GM19372 (cell line): ENCODE data around the gene COBL.

Experiments used
- ATAC-seq: cut with Tn5 transposase; IDR thresholded peaks from one replicate; pipeline ENCODE4 v1.9.1; 2021; ENCODE audit warnings: mild to moderate bottlenecking, low read depth, moderate library complexity; ENCODE audit not compliant: unreplicated experiment

COBL gene

GRCh38 chr7:51316666-51317581 lies at the start of gene COBL:
TSS of gene COBL (minus strand) at chr7:51316809. CDS start at chr7:51316633, 176 bp downstream.
- no peak for ATAC-seq

GRCh38 chr7:51366172-51366728 lies 49.6 kb upstream of the COBL start:
- no peak for ATAC-seq

- ATAC-seq: no peak
Observed at GRCh38 chr7:51357821-51358220, 41.2 kb upstream of the COBL start.

- no peak for ATAC-seq
Observed at GRCh38 chr7:51356849-51357516, 40.4 kb upstream of the COBL start.

- ATAC-seq: no peak
Observed at GRCh38 chr7:51354897-51355296, 38.3 kb upstream of the COBL start.

GRCh38 chr7:51354434-51354833 lies 37.8 kb upstream of the COBL start:
- no peak for ATAC-seq

- no peak for ATAC-seq
Observed at GRCh38 chr7:51352174-51353100, 35.8 kb upstream of the COBL start.

GRCh38 chr7:51351661-51352060 lies 35.1 kb upstream of the COBL start:
- no peak for ATAC-seq

GRCh38 chr7:51350546-51350896 lies 33.9 kb upstream of the COBL start:
- ATAC-seq: no peak

- no peak for ATAC-seq
Observed at GRCh38 chr7:51349820-51350545, 33.4 kb upstream of the COBL start.

GRCh38 chr7:51346126-51346525 lies 29.5 kb upstream of the COBL start:
- ATAC-seq: no peak

- no peak for ATAC-seq
Observed at GRCh38 chr7:51344406-51345138, 28.0 kb upstream of the COBL start.

GRCh38 chr7:51340936-51341335 lies 24.3 kb upstream of the COBL start:
- ATAC-seq: no peak

- ATAC-seq: no peak
Observed at GRCh38 chr7:51340029-51340838, 23.6 kb upstream of the COBL start.

GRCh38 chr7:51335057-51335456 lies 18.4 kb upstream of the COBL start:
- no peak for ATAC-seq

- no peak for ATAC-seq
Observed at GRCh38 chr7:51329696-51330263, 13.2 kb upstream of the COBL start.

- ATAC-seq: no peak
Observed at GRCh38 chr7:51328351-51328801, 11.8 kb upstream of the COBL start.

- no peak for ATAC-seq
Observed at GRCh38 chr7:51327287-51327717, 10.7 kb upstream of the COBL start.
